Fibroblast of skin of right quadriceps (primary cell): Measurements from ENCODE around the gene HAUS8.
"Not testable (repeated sequence)": the region's sequence is repeated elsewhere in the genome, so short reads cannot be mapped to it uniquely, and the experiment has no call there.

ENCODE experiments used
- DNase-seq: peaks from one replicate; pipeline ENCODE4 v3.0.0-alpha.2; 2013

HAUS8 gene

GRCh38 chr19:17027535-17027975 lies 47.7 kb downstream of the HAUS8 start:
- DNase-seq: no peak

GRCh38 chr19:17026706-17027534 lies 48.3 kb downstream of the HAUS8 start, which contains the start of gene CPAMD8:
TSS of gene CPAMD8 (minus strand) at chr19:17026810. CDS start at chr19:17026642, 168 bp downstream.
- DNase-seq: no peak

- DNase-seq: no peak
These were observed 49.1 kb downstream of the HAUS8 start for GRCh38 chr19:17025991-17026658.

GRCh38 chr19:17025361-17025760 lies 49.9 kb downstream of the HAUS8 start:
- no peak for DNase-seq

- not testable (repeated sequence) for DNase-seq
These were observed 50.3 kb downstream of the HAUS8 start for GRCh38 chr19:17024941-17025340.

- no peak for DNase-seq
These were observed 51.4 kb downstream of the HAUS8 start for GRCh38 chr19:17023805-17024204.

GRCh38 chr19:17022738-17023137 lies 52.5 kb downstream of the HAUS8 start:
- no peak for DNase-seq

GRCh38 chr19:17021793-17022590 lies 53.3 kb downstream of the HAUS8 start:
- DNase-seq: no peak

- DNase-seq: no peak
These were observed 53.9 kb downstream of the HAUS8 start for GRCh38 chr19:17021328-17021727.

- DNase-seq: no peak
These were observed 54.4 kb downstream of the HAUS8 start for GRCh38 chr19:17020823-17021222.

- no peak for DNase-seq
These were observed 54.9 kb downstream of the HAUS8 start for GRCh38 chr19:17020385-17020784.

- not testable (repeated sequence) for DNase-seq
These were observed 60.9 kb downstream of the HAUS8 start for GRCh38 chr19:17014212-17014861.

GRCh38 chr19:17011485-17011884 lies 63.8 kb downstream of the HAUS8 start:
- DNase-seq: no peak

- no peak for DNase-seq
These were observed 68.7 kb downstream of the HAUS8 start for GRCh38 chr19:17006579-17006978.

GRCh38 chr19:17005000-17005399 lies 70.3 kb downstream of the HAUS8 start:
- no peak for DNase-seq

- no peak for DNase-seq
These were observed 70.9 kb downstream of the HAUS8 start for GRCh38 chr19:17004386-17004785.

- DNase-seq: no peak
These were observed 72.8 kb downstream of the HAUS8 start for GRCh38 chr19:17002455-17002854.

GRCh38 chr19:17001603-17002183 lies 73.6 kb downstream of the HAUS8 start:
- DNase-seq: no peak
